ENCODE measurements around the gene MIA3. TPM values are rescaled to one million over a fixed set of nuclear protein-coding genes. Genes with fewer than 3 reads are reported as not detected.

MIA3 gene
- total and polyA plus RNA-seq, 8 donors: 26.9 to 59.7 (median 45.7) TPM

DNA sequence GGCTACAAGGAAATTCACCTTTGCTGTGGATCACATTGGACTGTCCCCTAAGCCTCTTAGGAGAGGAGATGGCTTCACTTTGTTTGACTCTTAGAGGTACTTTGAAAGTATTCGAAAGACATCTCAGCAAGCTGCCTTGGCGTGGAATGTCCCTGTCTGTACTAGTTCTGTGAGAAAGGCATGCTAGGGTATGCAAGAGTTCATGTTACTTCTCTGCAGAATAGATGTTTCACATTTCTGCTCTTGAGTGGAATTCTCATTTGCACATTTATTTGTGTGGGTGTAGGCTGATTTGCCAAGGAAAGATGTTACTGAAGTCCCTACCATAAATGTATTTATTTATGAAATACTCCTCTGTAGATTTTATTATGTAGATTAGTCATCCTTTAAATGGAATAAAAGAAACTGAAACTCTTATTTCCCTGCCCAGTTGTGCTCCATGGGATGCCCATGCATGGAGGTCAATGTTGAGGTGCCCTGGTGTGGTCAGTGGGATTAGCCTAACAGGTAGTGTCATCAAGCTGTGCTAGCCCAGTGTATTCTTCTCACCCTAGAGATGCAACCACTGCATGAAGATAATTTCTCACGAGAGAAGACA, 13.8 kb downstream of the MIA3 start:
- no peaks in the 10 kb centered on the region for H3K27me3 ChIP-seq
- FAIRE-seq (no peak), ATAC-seq (no peak), DNase-seq (no peak)
- WGBS, 2 donors: 89 to 94% methylated on average over 3 of the region's 3 CpGs
- peaks cover 0 to 33% (median 9%) of the 10 kb centered on the region in 3 donors for H3K36me3 ChIP-seq
- H3K27ac ChIP-seq: no peak overlapping the region
- intact Hi-C loops (cut with DNase I): loop anchor here in 2 of 3 donors (5.0 to 10.0 kb wide), 2 partner anchors 164 to 167 kb away; no protein-coding TSS in a partner anchor
- H3K9me3 ChIP-seq: no peaks in the 10 kb centered on the region
- no peaks in the 10 kb centered on the region for H3K4me1 ChIP-seq
- H3K4me3 ChIP-seq: no peak overlapping the region
- TF ChIP-seq, protein P1, sequence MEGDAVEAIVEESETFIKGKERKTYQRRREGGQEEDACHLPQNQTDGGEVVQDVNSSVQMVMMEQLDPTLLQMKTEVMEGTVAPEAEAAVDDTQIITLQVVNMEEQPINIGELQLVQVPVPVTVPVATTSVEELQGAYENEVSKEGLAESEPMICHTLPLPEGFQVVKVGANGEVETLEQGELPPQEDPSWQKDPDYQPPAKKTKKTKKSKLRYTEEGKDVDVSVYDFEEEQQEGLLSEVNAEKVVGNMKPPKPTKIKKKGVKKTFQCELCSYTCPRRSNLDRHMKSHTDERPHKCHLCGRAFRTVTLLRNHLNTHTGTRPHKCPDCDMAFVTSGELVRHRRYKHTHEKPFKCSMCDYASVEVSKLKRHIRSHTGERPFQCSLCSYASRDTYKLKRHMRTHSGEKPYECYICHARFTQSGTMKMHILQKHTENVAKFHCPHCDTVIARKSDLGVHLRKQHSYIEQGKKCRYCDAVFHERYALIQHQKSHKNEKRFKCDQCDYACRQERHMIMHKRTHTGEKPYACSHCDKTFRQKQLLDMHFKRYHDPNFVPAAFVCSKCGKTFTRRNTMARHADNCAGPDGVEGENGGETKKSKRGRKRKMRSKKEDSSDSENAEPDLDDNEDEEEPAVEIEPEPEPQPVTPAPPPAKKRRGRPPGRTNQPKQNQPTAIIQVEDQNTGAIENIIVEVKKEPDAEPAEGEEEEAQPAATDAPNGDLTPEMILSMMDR (IDR thresholded peaks at IDR 0.05): no peak

DNA sequence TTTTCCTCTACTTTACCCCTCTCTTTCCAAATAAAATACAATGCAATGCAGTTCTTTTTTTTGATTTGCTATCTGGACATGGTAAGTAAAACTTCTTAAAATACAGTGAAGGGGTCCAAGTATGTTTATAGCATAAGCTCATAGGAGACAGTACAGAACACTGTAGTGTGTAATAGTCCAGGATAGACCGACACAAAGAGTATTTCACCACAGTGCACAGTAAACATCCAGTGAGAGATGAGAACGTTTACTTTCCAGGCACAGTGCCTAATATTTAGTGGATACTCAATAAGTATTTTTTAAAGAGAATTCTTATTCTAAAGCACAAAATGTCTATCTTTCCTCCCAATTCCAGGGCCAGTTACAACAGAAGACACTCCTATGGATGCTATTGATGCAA, 14.9 kb downstream of the MIA3 start:
- H3K27ac ChIP-seq: no peak overlapping the region
- H3K9me3 ChIP-seq: no peaks in the 10 kb centered on the region
- TF ChIP-seq, protein P1 (IDR thresholded peaks at IDR 0.05): no peak
- intact Hi-C loops (cut with DNase I): loop anchor here in 2 of 3 donors (5.0 to 10.0 kb wide), 2 partner anchors 165 to 168 kb away; no protein-coding TSS in a partner anchor
- WGBS, 2 donors: 30 to 34% methylated on average over 2 of the region's 2 CpGs
- DNase-seq (no peak), ATAC-seq (no peak), FAIRE-seq (no peak)
- peaks cover 0 to 32% (median 9%) of the 10 kb centered on the region in 3 donors for H3K36me3 ChIP-seq
- H3K4me3 ChIP-seq: no peak overlapping the region
- no peaks in the 10 kb centered on the region for H3K4me1 ChIP-seq
- no peaks in the 10 kb centered on the region for H3K27me3 ChIP-seq

DNA sequence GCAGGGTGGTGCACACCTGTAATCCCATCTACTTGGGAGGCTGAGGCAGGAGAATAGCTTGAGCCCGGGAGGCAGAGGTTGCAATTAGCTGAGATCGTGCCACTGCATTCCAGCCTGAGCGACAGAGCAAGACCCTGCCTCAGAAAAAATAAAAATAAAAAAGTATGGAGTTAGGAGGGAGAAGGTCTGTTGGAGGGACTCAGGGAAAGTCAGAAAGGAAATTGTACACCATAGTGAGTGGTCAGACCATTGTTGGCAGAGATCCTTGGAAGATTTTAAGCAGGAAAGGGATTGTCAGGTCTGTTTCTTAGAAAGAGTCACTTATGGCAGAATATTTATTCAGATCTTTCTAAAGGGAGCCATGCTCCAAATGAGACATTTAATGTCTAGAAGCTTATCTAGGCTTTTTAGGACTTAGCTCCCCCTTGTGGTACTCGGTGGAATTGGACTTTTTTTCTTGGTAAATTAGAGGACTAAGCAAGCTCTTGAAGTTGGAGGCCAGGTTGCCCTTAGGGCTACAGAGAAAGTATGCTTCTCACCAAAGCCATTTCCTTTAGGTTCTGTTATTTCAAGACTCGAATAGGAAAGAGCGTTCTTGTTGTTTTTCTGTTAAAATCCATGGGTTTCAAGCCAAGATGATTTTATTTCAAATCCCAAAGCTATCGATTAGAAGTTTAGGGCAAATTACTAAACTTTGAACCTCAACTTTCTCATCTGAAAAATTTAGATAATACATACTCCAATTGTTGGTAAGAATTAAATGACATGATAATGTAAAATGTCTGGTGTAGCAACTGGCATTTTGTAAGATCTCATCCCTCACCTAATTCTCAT, 16.5 kb downstream of the MIA3 start:
- H3K27ac ChIP-seq: no peak overlapping the region
- DNase-seq (peak in 3 of 6 donors; percentile 50 to 71 (median 63)), ATAC-seq (peak; percentile 74 to 99 (median 93)), FAIRE-seq (no peak)
- H3K27me3 ChIP-seq: no peaks in the 10 kb centered on the region
- TF ChIP-seq, protein P1 (IDR thresholded peaks at IDR 0.05): peak; percentile 74 to 84 (median 80)
- H3K36me3 ChIP-seq: peaks cover 0 to 22% (median 9%) of the 10 kb centered on the region in 3 donors
- no peaks in the 10 kb centered on the region for H3K9me3 ChIP-seq
- 37 to 38% methylated on average over 7 of the region's 7 CpGs for WGBS, 2 donors
- intact Hi-C loops (cut with DNase I): loop anchor here in 2 of 3 donors (5.0 to 10.0 kb wide), 2 partner anchors 167 to 170 kb away; no protein-coding TSS in a partner anchor
- no peaks in the 10 kb centered on the region for H3K4me1 ChIP-seq
- no peak overlapping the region for H3K4me3 ChIP-seq

DNA sequence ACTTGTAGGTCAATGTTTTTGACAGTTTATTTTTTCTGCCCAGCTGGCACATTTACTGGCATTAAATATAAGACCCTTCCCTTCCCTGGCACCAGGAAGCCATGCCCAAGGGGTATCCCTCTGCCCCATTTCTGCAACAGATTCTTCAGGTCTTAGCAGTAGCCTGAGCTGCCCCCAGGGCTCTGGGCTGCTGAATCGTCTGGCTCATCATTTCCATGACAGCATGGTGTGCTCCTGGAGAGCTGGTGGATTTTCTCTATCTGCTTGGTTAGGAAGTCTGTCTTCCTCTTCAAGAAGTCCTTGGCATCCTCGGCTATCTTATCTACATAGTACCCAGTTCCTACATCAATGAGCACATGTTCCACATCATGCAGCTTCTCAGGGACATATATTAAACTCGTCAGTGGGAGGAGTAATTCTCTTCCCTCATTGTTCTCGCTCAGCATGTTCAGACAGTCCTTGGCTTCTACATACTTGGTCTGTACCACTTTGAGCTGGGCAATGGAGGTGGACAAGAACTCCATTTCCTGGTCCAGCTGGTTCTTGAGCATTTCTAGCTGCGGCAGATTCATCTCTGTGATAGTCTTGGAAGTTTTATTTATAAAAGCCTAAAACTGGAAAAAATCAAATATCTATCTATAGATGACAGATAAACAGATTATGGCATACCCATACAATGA, 23.5 kb downstream of the MIA3 start:
- no peak for ATAC-seq
- H3K4me3 ChIP-seq: no peak overlapping the region
- H3K27me3 ChIP-seq: no peaks in the 10 kb centered on the region
- H3K36me3 ChIP-seq: peaks cover 0 to 9% (median 0%) of the 10 kb centered on the region in 3 donors
- intact Hi-C loops (cut with DNase I): no loop called here
- TF ChIP-seq, protein P1 (IDR thresholded peaks at IDR 0.05): no peak
- H3K9me3 ChIP-seq: no peaks in the 10 kb centered on the region
- no peak overlapping the region for H3K27ac ChIP-seq
- H3K4me1 ChIP-seq: peaks cover 0 to 14% (median 4%) of the 10 kb centered on the region in 3 donors
- DNase-seq: no peak
- WGBS, 2 donors: 54 to 61% methylated on average over 5 of the region's 5 CpGs
- no peak for FAIRE-seq

All from pancreas (tissue), 10 donors.